Regular cardiac myocyte (primary cell): ENCODE data around the gene R3HDM2. TPM values are rescaled to one million over a fixed set of nuclear protein-coding genes. Genes with fewer than 3 reads are reported as not detected.

Experiments
- total RNA-seq: library from RNA; depleted of rRNA; stranded (reverse); fragments of >200 nt; gene quantifications from 2 replicates; pipeline ENCODE4 v1.2.3, GENCODE V29; 2014

Gene R3HDM2
- total RNA-seq = 6.9 and 8.7 TPM in 2 replicates

GRCh38 chr12:57430931-57431566, at the start of gene R3HDM2:
Gene R3HDM2 (minus strand): TSS chr12:57431043. CDS start chr12:57310428, 120,615 bp downstream.

GRCh38 chr12:57479376-57480115, 48.7 kb upstream of the R3HDM2 start, which contains the start of gene ARHGAP9:
Gene ARHGAP9 (minus strand): TSS chr12:57479866. CDS start chr12:57479406, 460 bp downstream.

GRCh38 chr12:57459750-57460467, 29.1 kb upstream of the R3HDM2 start, which contains the start of gene GLI1:
Gene GLI1 (plus strand): TSS chr12:57459785. CDS start chr12:57463692, 3,907 bp downstream.

GRCh38 chr12:57454566-57455373, 23.9 kb upstream of the R3HDM2 start, which contains the start of gene INHBE:
Gene INHBE (plus strand): TSS chr12:57455307. CDS start chr12:57455537, 230 bp downstream.

GRCh38 chr12:57434517-57435223, 3.8 kb upstream of the R3HDM2 start, which contains the start of gene INHBC:
Gene INHBC (plus strand): TSS chr12:57434784. CDS start chr12:57434887, 103 bp downstream.

GRCh38 chr12:57250956-57251355, 179.9 kb downstream of the R3HDM2 start, which contains the start of gene STAC3:
Gene STAC3 (minus strand): TSS chr12:57251187. CDS start chr12:57249636, 1,551 bp downstream.

GRCh38 chr12:57229634-57230380, 201.0 kb downstream of the R3HDM2 start, which contains the start of gene SHMT2:
Gene SHMT2 (plus strand): TSS chr12:57229711. CDS start chr12:57229779, 68 bp downstream.

GRCh38 chr12:57216014-57216911, 214.6 kb downstream of the R3HDM2 start, which contains the start of gene NXPH4:
Gene NXPH4 (plus strand): TSS chr12:57216794. CDS start chr12:57216970, 176 bp downstream.

Other genes starting within 250 kb of the R3HDM2 start
- gene NXPH4, start 214.2 kb downstream of the R3HDM2 start, total RNA-seq = 4.4 and 9.6 TPM in 2 replicates
- gene SHMT2, start 201.3 kb downstream of the R3HDM2 start, total RNA-seq = 174 and 252 TPM in 2 replicates
- 0.19 and 1.1 TPM in 2 replicates for gene STAC3, start 179.9 kb downstream of the R3HDM2 start, total RNA-seq
- not detected in 2 replicates for gene INHBC, start 3.7 kb upstream of the R3HDM2 start, total RNA-seq
- gene INHBE, start 24.3 kb upstream of the R3HDM2 start, total RNA-seq = 0.38 and 0.85 TPM in 2 replicates
- gene GLI1, start 28.7 kb upstream of the R3HDM2 start, total RNA-seq = under 0.01 and 0.38 TPM in 2 replicates
- gene ARHGAP9, start 48.8 kb upstream of the R3HDM2 start, total RNA-seq = 0.38 TPM in 1 of 2 replicates, not detected in the other
- gene MARS1, start 57.0 kb upstream of the R3HDM2 start, total RNA-seq = 81.5 and 172 TPM in 2 replicates
- 17.6 and 85.4 TPM in 2 replicates for gene DDIT3, start 89.5 kb upstream of the R3HDM2 start, total RNA-seq
- 2.9 and 3.9 TPM in 2 replicates for gene MBD6, start 91.8 kb upstream of the R3HDM2 start, total RNA-seq
- 79.5 and 89.1 TPM in 2 replicates for gene DCTN2, start 116.1 kb upstream of the R3HDM2 start, total RNA-seq
- 0.19 and 0.28 TPM in 2 replicates for gene KIF5A, start 119.0 kb upstream of the R3HDM2 start, total RNA-seq
- gene PIP4K2C, start 160.1 kb upstream of the R3HDM2 start, total RNA-seq = 18.2 and 19.2 TPM in 2 replicates
- 5.4 and 14.7 TPM in 2 replicates for gene DTX3, start 173.8 kb upstream of the R3HDM2 start, total RNA-seq
- gene ARHGEF25, start 180.4 kb upstream of the R3HDM2 start, total RNA-seq = 12.5 and 27.1 TPM in 2 replicates
- gene B4GALNT1, start 202.2 kb upstream of the R3HDM2 start, total RNA-seq = 1.9 and 2.8 TPM in 2 replicates